ENCODE measurements around the gene ASPSCR1.

Gene ASPSCR1

GRCh38 chr17:82058230-82058854 is 80.9 kb downstream of the ASPSCR1 start:
- DNase-seq, result no peak

GRCh38 chr17:82058855-82059249 is 81.4 kb downstream of the ASPSCR1 start:
- no peak for DNase-seq

- DNase-seq, result no peak
These were observed 82.0 kb downstream of the ASPSCR1 start for GRCh38 chr17:82059272-82060000.

GRCh38 chr17:82060001-82060380 is 82.6 kb downstream of the ASPSCR1 start:
- no peak for DNase-seq

GRCh38 chr17:82060614-82061013 is 83.2 kb downstream of the ASPSCR1 start:
- DNase-seq, result no peak

- DNase-seq, result no peak
These were observed 83.9 kb downstream of the ASPSCR1 start for GRCh38 chr17:82061047-82061925.

- DNase-seq, result no peak
These were observed 84.9 kb downstream of the ASPSCR1 start for GRCh38 chr17:82062076-82062983.

GRCh38 chr17:82062984-82063368 is 85.5 kb downstream of the ASPSCR1 start:
- DNase-seq, result no peak

- DNase-seq, result no peak
These were observed 86.3 kb downstream of the ASPSCR1 start for GRCh38 chr17:82063424-82064415.

GRCh38 chr17:82064433-82065192 is 87.2 kb downstream of the ASPSCR1 start:
- no peak for DNase-seq

- no peak for DNase-seq
These were observed 87.8 kb downstream of the ASPSCR1 start for GRCh38 chr17:82065193-82065637.

GRCh38 chr17:82065638-82066303 is 88.3 kb downstream of the ASPSCR1 start, which contains the start of gene DUS1L:
Gene DUS1L, minus strand, starts transcription at chr17:82065804. Its CDS starts 745 bp downstream, at chr17:82065059.
- DNase-seq, result peak; percentile 50
